SK-N-MC (cell line): ENCODE results near the gene JMJD8.

Experiments
- DNase-seq: peaks from one replicate; pipeline ENCODE4 v3.0.0-alpha.2; 2011; ENCODE audit warnings: low read depth, low spot score
- H3K27ac ChIP-seq: fragments of 200-600 bp; sonication (generic); 2 replicates; pipeline ENCODE4 v1.5.1; 2016; ENCODE audit warnings: mixed run types
- H3K36me3 ChIP-seq: fragments of 200-600 bp; sonication (generic); 2 replicates; pipeline ENCODE4 v1.6.1; 2017; ENCODE audit warnings: antibody characterized with exemption, low read length, mixed read lengths; ENCODE audit not compliant: insufficient read depth
- H3K4me3 ChIP-seq: fragments of 200-600 bp; sonication (generic); 2 replicates; pipeline ENCODE4 v1.5.1; 2016
- H3K9ac ChIP-seq: fragments of 200-600 bp; sonication (generic); 2 replicates; pipeline ENCODE4 v1.8.0; 2017; ENCODE audit warnings: mixed run types, mixed read lengths; ENCODE audit not compliant: insufficient read length
- H3K9me3 ChIP-seq: fragments of 200-600 bp; sonication (generic); 2 replicates; pipeline ENCODE4 v1.6.1; 2017; ENCODE audit warnings: low read depth, mild to moderate bottlenecking, antibody characterized with exemption, low read length, moderate library complexity, mixed read lengths
- EZH2 ChIP-seq: fragments of 200-600 bp; sonication (generic); IDR thresholded peaks from one replicate; pipeline ENCODE4 v1.6.1; 2017; ENCODE audit warnings: antibody characterized with exemption
- FOXP2 ChIP-seq: optimal IDR thresholded peaks from 2 replicates; pipeline ENCODE3; 2011; ENCODE audit warnings: mild to moderate bottlenecking, moderate library complexity; ENCODE audit not compliant: insufficient read depth; ENCODE audit errors: extremely low read length, control extremely low read depth
- POLR2AphosphoS5 ChIP-seq: IDR thresholded peaks from 2 replicates; pipeline ENCODE4 v1.6.1; 2012; ENCODE audit warnings: mild to moderate bottlenecking, low read depth, low read length, borderline replicate concordance

Gene JMJD8

DNA sequence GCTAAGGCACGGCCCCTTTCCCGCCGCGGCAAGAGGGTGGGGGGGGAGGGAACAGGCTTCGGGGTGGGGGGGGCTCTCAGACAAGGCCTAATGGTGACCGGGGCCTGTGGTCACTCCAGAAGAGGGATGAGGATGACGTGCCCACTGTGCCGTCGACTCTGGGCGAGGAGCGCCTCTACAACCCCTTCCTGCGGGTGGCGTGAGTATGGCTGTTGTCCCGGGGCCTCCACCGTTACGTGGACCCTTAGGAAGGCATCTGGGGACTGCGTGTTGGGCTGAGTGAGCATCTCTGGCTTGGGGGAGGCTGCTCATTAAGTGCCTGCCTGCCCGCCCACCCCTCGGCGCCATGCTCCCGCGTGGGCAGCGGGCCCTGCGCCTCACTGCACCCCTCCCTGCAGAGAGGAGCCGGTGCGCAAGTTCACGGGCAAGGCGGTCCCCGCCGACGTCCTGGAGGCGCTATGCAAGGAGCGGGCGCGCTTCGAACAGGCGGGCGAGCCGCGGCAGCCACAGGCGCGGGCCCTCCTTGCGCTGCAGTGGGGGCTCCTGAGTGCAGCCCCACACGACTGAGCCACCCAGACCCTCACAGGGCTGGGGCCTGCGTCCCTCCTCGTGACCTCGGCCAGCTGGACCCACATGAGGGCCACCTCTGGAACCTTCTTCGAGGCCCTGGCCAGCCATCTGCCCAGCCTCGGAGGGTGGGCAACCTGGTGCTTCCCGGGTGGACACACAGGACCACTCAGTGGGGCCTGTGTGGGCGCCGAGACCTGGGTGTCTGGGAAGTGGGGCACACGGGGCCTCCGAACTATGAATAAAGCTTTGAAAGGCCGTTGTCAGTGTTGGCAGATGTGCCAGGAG lies 45.0 kb upstream of the JMJD8 start:
- Histone ChIP-seq H3K27ac (no peak overlapping the region), H3K9ac (no peak overlapping the region), H3K9me3 (no peaks in the 10 kb centered on the region), H3K4me3 (no peak overlapping the region; the same call in 1 of the 2 replicates), H3K36me3 (no peaks in the 10 kb centered on the region; the same call in 1 of the 2 replicates)
- DNase-seq = no peak
- TF ChIP-seq FOXP2 (no peak), EZH2 (no peak), POLR2AphosphoS5 (no peak; the same call in 1 of the 2 replicates)

DNA sequence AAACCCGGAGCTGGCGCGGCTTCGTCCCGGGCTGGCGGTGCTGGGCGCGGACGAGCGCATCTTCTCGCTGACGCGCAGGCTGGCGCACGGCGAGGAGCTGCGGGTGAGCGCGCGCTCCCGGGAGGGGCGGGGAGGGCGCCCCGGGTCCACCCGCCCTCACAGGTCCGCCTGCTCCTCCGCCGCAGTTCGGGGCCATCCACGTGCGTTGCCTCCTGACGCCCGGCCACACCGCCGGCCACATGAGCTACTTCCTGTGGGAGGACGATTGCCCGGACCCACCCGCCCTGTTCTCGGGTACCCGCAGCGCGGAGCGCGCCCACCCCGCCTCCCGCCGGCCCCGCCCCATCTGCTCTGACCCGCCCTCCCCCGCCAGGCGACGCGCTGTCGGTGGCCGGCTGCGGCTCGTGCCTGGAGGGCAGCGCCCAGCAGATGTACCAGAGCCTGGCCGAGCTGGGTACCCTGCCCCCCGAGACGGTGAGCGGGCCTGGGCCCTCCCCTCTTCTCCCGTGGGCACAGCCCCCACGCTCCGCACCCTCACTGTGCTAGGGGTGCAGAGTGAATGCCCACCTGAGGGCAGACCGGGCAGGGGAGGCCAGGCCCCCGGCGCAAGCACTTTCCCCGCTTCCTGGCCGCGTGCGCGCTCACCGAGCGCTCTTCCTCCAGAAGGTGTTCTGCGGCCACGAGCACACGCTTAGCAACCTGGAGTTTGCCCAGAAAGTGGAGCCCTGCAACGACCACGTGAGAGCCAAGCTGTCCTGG lies 44.2 kb upstream of the JMJD8 start:
- no peaks in the 10 kb centered on the region for H3K9me3 ChIP-seq
- TF ChIP-seq POLR2AphosphoS5 (no peak; the same call in 1 of the 2 replicates), EZH2 (no peak)
- H3K27ac ChIP-seq = no peak overlapping the region
- no peak overlapping the region for H3K9ac ChIP-seq
- no peaks in the 10 kb centered on the region for H3K36me3 ChIP-seq
- H3K4me3 ChIP-seq = peak overlapping the region; percentile 71
- no peak for DNase-seq

DNA sequence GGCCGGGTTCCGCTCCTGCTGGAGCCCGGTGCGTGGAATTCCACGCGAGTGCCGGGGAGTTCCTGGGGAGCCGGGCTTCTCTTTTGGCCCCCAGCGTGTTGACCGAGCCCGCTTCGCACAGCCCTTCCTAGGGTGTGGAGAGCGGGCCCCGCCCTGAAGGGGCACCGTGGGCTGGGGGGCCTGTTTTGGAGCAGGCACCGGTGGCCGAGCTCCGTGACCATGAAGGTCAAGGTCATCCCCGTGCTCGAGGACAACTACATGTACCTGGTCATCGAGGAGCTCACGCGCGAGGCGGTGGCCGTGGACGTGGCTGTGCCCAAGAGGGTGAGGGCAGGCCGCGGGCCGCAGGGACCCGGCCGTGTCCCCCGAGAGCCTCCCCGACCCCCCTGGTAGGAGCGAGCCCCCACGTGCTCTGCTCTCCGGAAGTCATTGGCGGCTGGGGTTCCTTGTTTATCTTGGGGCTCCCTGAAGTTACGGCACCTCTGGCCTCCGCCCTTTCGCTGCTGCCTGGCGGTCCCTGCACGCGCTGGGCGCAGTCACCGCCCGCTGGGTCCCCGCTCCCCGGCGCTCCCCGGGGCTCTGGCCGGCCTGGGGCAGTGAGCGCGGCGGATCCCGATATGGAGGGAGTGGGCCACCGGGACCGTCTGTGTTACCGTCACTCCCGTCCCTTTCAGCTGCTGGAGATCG lies 43.3 kb upstream of the JMJD8 start:
- TF ChIP-seq POLR2AphosphoS5 = no peak
- TF ChIP-seq FOXP2 = no peak
- TF ChIP-seq EZH2 = no peak
- DNase-seq = no peak
- Histone ChIP-seq H3K9me3 (no peaks in the 10 kb centered on the region), H3K36me3 (no peaks in the 10 kb centered on the region), H3K27ac (no peak overlapping the region), H3K9ac (no peak overlapping the region), H3K4me3 (peak overlapping the region; percentile 75)

DNA sequence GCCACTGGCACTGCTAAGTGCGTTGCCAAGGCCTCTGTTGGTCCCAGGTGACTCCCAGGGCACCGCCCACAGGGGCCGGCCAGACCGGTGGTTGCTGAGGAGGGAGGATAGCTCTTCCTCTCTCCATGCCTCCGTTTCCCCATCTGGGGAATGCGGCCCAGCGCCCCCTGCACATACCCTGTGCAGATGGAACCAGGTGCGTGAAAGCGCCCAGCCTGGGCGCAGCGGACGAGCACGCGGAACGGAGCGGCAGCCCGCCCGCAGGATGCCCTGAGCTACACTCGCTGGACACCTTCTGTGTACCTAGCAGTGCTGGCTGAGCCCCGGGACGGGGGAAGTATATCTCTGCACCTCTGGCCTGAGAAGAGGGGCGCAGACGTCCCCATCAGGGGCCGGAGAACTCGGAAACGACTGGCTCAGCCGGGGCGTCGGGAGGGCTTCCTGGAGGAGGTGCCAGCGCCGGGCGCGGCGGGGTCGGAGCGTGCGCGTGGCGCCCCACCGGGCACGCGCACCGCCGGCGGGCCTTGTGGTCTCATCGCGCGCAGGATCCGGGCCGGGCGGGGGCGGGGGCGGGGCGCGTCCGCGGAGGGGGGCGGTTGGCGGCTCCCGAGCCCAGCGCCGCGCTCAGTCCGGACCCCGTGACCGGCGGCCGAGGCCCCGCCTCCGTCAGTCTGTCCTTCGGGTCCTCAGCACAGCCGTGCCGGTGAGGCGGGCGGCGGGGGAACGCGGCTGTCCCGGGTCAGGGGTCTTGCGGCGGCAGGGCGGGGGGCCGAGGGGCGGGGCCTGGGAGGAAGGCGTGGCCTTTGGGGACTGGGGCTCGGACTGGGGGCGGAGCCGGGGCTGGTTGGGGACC lies 42.5 kb upstream of the JMJD8 start, which contains the start of the genes CCDC78 and HAGHL:
CCDC78 (minus strand) TSS at position 6 of the 853 bp plus-strand sequence. CDS start 76 bp downstream, outside the sequence.
HAGHL (plus strand) TSS at position 669 of the 853 bp plus-strand sequence. CDS start 404 bp downstream, outside the sequence.
- no peak for DNase-seq
- Histone ChIP-seq H3K36me3 (no peaks in the 10 kb centered on the region), H3K27ac (no peak within 1 kb of the TSS), H3K9ac (no peak within 1 kb of the TSS), H3K4me3 (peak within 1 kb of the TSS; percentile 75), H3K9me3 (no peaks in the 10 kb centered on the region)
- TF ChIP-seq EZH2 = no peak
- TF ChIP-seq POLR2AphosphoS5 = no peak
- TF ChIP-seq FOXP2 = no peak

DNA sequence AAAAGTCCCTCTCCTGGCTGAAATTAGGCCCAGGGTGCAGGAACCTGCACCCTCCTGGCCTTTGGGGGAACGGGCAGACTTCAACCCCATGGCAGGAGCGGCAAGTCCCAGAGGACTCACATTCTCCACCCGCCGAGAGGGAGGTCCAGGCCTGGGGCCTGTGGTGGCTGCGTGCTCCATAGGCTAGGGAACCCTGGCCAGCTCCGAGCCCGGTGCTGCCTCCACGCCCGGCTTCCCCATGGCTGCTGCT lies 42.0 kb upstream of the JMJD8 start:
- no peak overlapping the region for H3K4me3 ChIP-seq
- H3K27ac ChIP-seq = no peak overlapping the region
- no peak for DNase-seq
- TF ChIP-seq EZH2 (no peak), FOXP2 (no peak), POLR2AphosphoS5 (no peak)
- no peak overlapping the region for H3K9ac ChIP-seq
- H3K36me3 ChIP-seq = no peaks in the 10 kb centered on the region
- no peaks in the 10 kb centered on the region for H3K9me3 ChIP-seq

DNA sequence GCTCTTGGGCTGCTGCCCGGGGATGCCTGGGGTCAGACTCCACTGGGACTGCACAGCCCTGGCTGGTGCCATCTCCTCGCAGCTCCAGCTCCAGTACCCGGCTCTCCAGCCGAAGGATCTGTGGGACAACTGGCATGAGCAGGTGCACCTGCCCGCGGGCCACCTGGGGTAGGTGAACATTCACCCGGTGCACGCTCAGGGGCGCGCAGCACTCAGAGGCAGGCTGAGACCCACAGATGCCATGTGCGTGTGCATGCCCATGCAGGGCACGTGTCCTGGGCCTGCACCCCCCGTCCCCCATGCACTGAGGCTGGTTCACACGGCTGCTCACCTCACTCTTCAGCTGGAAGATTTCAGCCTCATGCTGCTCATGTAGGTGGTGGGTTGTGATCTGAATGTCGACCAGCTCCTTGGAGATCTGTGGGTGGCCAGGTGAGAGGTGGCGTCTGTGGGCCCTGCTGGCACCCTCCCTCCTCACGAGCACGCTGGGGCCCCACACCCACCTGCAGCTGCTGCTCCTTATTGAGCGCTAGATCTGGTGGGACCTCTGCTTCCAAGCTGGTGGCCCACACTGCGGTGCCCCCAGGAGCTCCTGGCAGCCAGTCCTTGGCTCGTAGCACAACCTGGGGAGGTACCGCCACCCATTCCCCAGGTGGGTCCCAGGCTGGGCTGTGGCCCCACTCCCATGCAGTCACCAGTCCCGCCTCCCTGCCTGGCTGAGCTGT lies 41.5 kb upstream of the JMJD8 start:
- no peak overlapping the region for H3K9ac ChIP-seq

DNA sequence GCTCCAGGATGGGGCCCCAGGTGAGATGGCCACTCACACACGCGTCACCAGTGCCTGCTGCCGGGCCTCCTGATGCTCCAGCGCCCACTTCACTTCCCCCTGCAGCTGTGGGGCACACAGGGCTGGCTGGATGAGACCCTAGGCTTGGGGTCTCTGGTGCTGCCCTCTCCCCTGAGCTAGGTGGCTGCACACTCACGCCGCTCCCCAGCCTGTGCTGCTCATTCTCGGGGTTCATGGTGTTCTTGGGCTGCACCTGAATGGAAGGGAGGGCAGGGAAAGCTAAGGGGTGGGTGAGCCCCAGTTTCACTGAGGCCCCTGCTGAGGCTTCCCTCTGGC lies 40.9 kb upstream of the JMJD8 start:
- no peak for DNase-seq
- Histone ChIP-seq H3K27ac (no peak overlapping the region), H3K36me3 (no peaks in the 10 kb centered on the region), H3K9ac (no peak overlapping the region), H3K9me3 (no peaks in the 10 kb centered on the region), H3K4me3 (no peak overlapping the region)
- TF ChIP-seq FOXP2 = no peak
- no peak for TF ChIP-seq EZH2
- no peak for TF ChIP-seq POLR2AphosphoS5

More for the DNA sequence above, 41.5 kb upstream of the JMJD8 start:
- no peaks in the 10 kb centered on the region for H3K36me3 ChIP-seq
- no peak for DNase-seq
- no peak overlapping the region for H3K27ac ChIP-seq
- no peak overlapping the region for H3K4me3 ChIP-seq
- TF ChIP-seq EZH2 (no peak), POLR2AphosphoS5 (no peak)
- no peaks in the 10 kb centered on the region for H3K9me3 ChIP-seq
